Natural killer cell (primary cell): Measurements from ENCODE around the gene DOCK1. TPM values are rescaled to one million over a fixed set of nuclear protein-coding genes. Genes with fewer than 3 reads are reported as not detected.

Source experiments
- ATAC-seq, 3 donors: fragments of 150-1000 bp in 2 of 3; fragments of 200-7000 bp in 1 of 3; cut with Tn5 transposase; 1 replicate in 1 of 3; 2 replicates in 2 of 3; pipeline ENCODE4 v1.10.0; 2021; ENCODE audit warnings: mild to moderate bottlenecking in 2 of 3, moderate library complexity in 2 of 3
- DNase-seq, 2 donors: peaks; one replicate each; pipeline versions ENCODE4 v3.0.0 to v3.0.0-alpha.2; 2013 to 2021; ENCODE audit warnings: mixed read lengths in 1 of 2
- H3K27ac ChIP-seq: one replicate; pipeline ENCODE4 v1.5.1; 2013; ENCODE audit warnings: mild to moderate bottlenecking, low read length
- H3K27me3 ChIP-seq: one replicate; pipeline ENCODE4 v1.6.1; 2013; ENCODE audit warnings: low read length; ENCODE audit not compliant: control insufficient read depth, insufficient read depth
- H3K36me3 ChIP-seq: one replicate; pipeline ENCODE4 v1.6.1; 2013; ENCODE audit warnings: low read length; ENCODE audit not compliant: control insufficient read depth, insufficient read depth
- H3K4me1 ChIP-seq: one replicate; pipeline ENCODE4 v1.6.1; 2013; ENCODE audit warnings: low read length; ENCODE audit not compliant: control insufficient read depth, insufficient read depth
- H3K4me3 ChIP-seq: one replicate; pipeline ENCODE4 v1.5.1; 2013; ENCODE audit warnings: low read length
- H3K9me3 ChIP-seq: one replicate; pipeline ENCODE4 v1.6.1; 2013; ENCODE audit warnings: low read length; ENCODE audit not compliant: control insufficient read depth, insufficient read depth
- H3K27ac Mint-ChIP-seq, 2 donors: one replicate each; pipeline ENCODE4 v1.8.0; 2022; ENCODE audit warnings: mild to moderate bottlenecking in 2 of 2, mixed read lengths in 2 of 2, moderate library complexity in 1 of 2
- H3K27me3 Mint-ChIP-seq, 2 donors: one replicate each; pipeline ENCODE4 v1.8.0; 2022; ENCODE audit warnings: low read depth in 2 of 2, mixed read lengths in 2 of 2
- H3K36me3 Mint-ChIP-seq: one replicate; pipeline ENCODE4 v1.8.0; 2022; ENCODE audit warnings: mixed read lengths
- H3K4me1 Mint-ChIP-seq, 2 donors: one replicate each; pipeline ENCODE4 v1.8.0; 2022; ENCODE audit warnings: mixed read lengths in 2 of 2
- H3K4me3 Mint-ChIP-seq: one replicate; pipeline ENCODE4 v1.8.0; 2022; ENCODE audit warnings: mild to moderate bottlenecking, moderate library complexity, mixed read lengths
- H3K9me3 Mint-ChIP-seq, 2 donors: one replicate each; pipeline ENCODE4 v1.8.0; 2022; ENCODE audit warnings: mixed read lengths in 2 of 2
- CTCF ChIP-seq: fragments of 200-600 bp; IDR thresholded peaks from one replicate; pipeline ENCODE4 v1.8.0; 2022; ENCODE audit warnings: antibody characterized with exemption
- WGBS: methylation state at CpG from one replicate; pipeline ENCODE4 v1.1.7; 2013; ENCODE audit warnings: missing lambda C conversion rate; ENCODE audit not compliant: insufficient coverage; 5-methylcytosine and 5-hydroxymethylcytosine counted together
- intact Hi-C: fragments of 100-400 bp; cut with micrococcal nuclease; formaldehyde crosslinking; loops from one replicate; pipeline ENCODE4 v1.14.2; 2022
- total RNA-seq, 4 donors: library from RNA; stranded (reverse); fragments of 120-200 nt in 1 of 4; gene quantifications; one replicate each; pipeline versions ENCODE4 v1.2.3 to v1.2.4, GENCODE V29; 2013 to 2022

DOCK1 gene
- total RNA-seq, 3 donors from 2014 or later (not counting 1 experiment from before 2014, with no cell fraction given), result 0.07 to 0.12 (median 0.08) TPM

- Mint-ChIP-seq H3K27ac (no peak overlapping the region), H3K4me1 (peaks cover 0 to 8% of the 10 kb centered on the region in 2 donors), H3K4me3 (no peak overlapping the region), H3K36me3 (no peaks in the 10 kb centered on the region), H3K9me3 (no peaks in the 10 kb centered on the region), H3K27me3 (peaks cover 0 to 8% of the 10 kb centered on the region in 2 donors)
- no peaks in the 10 kb centered on the region for H3K9me3 ChIP-seq
- intact Hi-C loops, result no loop called here
- no peak for TF ChIP-seq CTCF
- H3K27me3 ChIP-seq, result no peaks in the 10 kb centered on the region
- H3K4me3 ChIP-seq, result no peak overlapping the region
- H3K27ac ChIP-seq, result no peak overlapping the region
- no peaks in the 10 kb centered on the region for H3K4me1 ChIP-seq
- ATAC-seq, result no peak
- DNase-seq, result no peak
- H3K36me3 ChIP-seq, result no peaks in the 10 kb centered on the region
- WGBS, result 83% methylated on average over 1 of the region's 1 CpG
Measured at GRCh38 chr10:127115100-127115499, 209.9 kb downstream of the DOCK1 start.

- 40% methylated on average over 1 of the region's 4 CpGs for WGBS
- H3K9me3 Mint-ChIP-seq, result no peaks in the 10 kb centered on the region
- Histone ChIP-seq H3K4me1 (no peaks in the 10 kb centered on the region), H3K36me3 (no peaks in the 10 kb centered on the region), H3K9me3 (no peaks in the 10 kb centered on the region), H3K4me3 (no peak overlapping the region), H3K27me3 (no peaks in the 10 kb centered on the region), H3K27ac (no peak overlapping the region)
- H3K36me3 Mint-ChIP-seq, result no peaks in the 10 kb centered on the region
- peaks cover 0 to 8% of the 10 kb centered on the region in 2 donors for H3K4me1 Mint-ChIP-seq
- peak; percentile 21 to 24 for DNase-seq
- H3K27me3 Mint-ChIP-seq, result peaks cover 0 to 5% of the 10 kb centered on the region in 2 donors
- no peak overlapping the region for H3K27ac Mint-ChIP-seq
- TF ChIP-seq CTCF, result no peak
- intact Hi-C loops, result no loop called here
- peak in 1 of 3 donors; percentile 50 for ATAC-seq
- H3K4me3 Mint-ChIP-seq, result no peak overlapping the region
Measured at GRCh38 chr10:127117125-127117524, 211.9 kb downstream of the DOCK1 start.

- H3K9me3 ChIP-seq, result no peaks in the 10 kb centered on the region
- H3K27ac ChIP-seq, result no peak overlapping the region
- H3K36me3 Mint-ChIP-seq, result no peaks in the 10 kb centered on the region
- no peaks in the 10 kb centered on the region for H3K27me3 ChIP-seq
- H3K4me1 Mint-ChIP-seq, result peaks cover 0 to 8% of the 10 kb centered on the region in 2 donors
- H3K27ac Mint-ChIP-seq, result no peak overlapping the region
- no peak for ATAC-seq
- no peak for TF ChIP-seq CTCF
- no peak overlapping the region for H3K4me3 Mint-ChIP-seq
- no peaks in the 10 kb centered on the region for H3K9me3 Mint-ChIP-seq
- DNase-seq, result no peak
- H3K27me3 Mint-ChIP-seq, result peaks cover 5 to 9% of the 10 kb centered on the region in 2 donors
- no peaks in the 10 kb centered on the region for H3K36me3 ChIP-seq
- no peaks in the 10 kb centered on the region for H3K4me1 ChIP-seq
- intact Hi-C loops, result no loop called here
- H3K4me3 ChIP-seq, result no peak overlapping the region
Measured at GRCh38 chr10:127118034-127118433, 212.8 kb downstream of the DOCK1 start.

GRCh38 chr10:127119936-127120335, 214.7 kb downstream of the DOCK1 start:
- peaks cover 0 to 8% of the 10 kb centered on the region in 2 donors for H3K4me1 Mint-ChIP-seq
- ATAC-seq (no peak), DNase-seq (no peak)
- Histone ChIP-seq H3K36me3 (no peaks in the 10 kb centered on the region), H3K27ac (no peak overlapping the region), H3K27me3 (no peaks in the 10 kb centered on the region), H3K4me1 (no peaks in the 10 kb centered on the region), H3K4me3 (no peak overlapping the region), H3K9me3 (no peaks in the 10 kb centered on the region)
- H3K27me3 Mint-ChIP-seq, result peaks cover 5 to 21% of the 10 kb centered on the region in 2 donors
- 44% methylated on average over 8 of the region's 8 CpGs for WGBS
- TF ChIP-seq CTCF, result no peak
- no peak overlapping the region for H3K4me3 Mint-ChIP-seq
- intact Hi-C loops, result no loop called here
- H3K27ac Mint-ChIP-seq, result no peak overlapping the region
- H3K36me3 Mint-ChIP-seq, result no peaks in the 10 kb centered on the region
- no peaks in the 10 kb centered on the region for H3K9me3 Mint-ChIP-seq
